MM.1S (cell line): ENCODE data around the gene MMP10.
"Not testable (repeated sequence)": the region's sequence is repeated elsewhere in the genome, so short reads cannot be mapped to it uniquely, and the experiment has no call there.

Source experiments
- DNase-seq: peaks from one replicate; pipeline ENCODE4 v3.0.0-alpha.2; 2015
- H2AFZ ChIP-seq: fragments of 300-600 bp; sonication (generic); 2 replicates; pipeline ENCODE4 v1.6.0; 2016; ENCODE audit warnings: antibody characterized with exemption, low read length
- H3F3A ChIP-seq: fragments of 300-600 bp; sonication (generic); 2 replicates; pipeline ENCODE4 v1.6.1; 2016; ENCODE audit warnings: mild to moderate bottlenecking, antibody characterized with exemption, low read length, moderate library complexity, mixed read lengths; ENCODE audit not compliant: insufficient read depth
- H3K27ac ChIP-seq: fragments of 300-600 bp; sonication (generic); 2 replicates; pipeline ENCODE4 v1.5.1; 2016; ENCODE audit warnings: mild to moderate bottlenecking, low read length
- H3K27me3 ChIP-seq: fragments of 300-600 bp; sonication (generic); replicated peaks from 2 replicates; pipeline ENCODE4 v1.6.0; 2016; ENCODE audit warnings: low read length; ENCODE audit not compliant: insufficient read depth
- H3K36me3 ChIP-seq: fragments of 300-600 bp; sonication (generic); replicated peaks from 2 replicates; pipeline ENCODE4 v1.6.1; 2016; ENCODE audit warnings: mild to moderate bottlenecking, low read length, mixed read lengths; ENCODE audit not compliant: insufficient read depth
- H3K4me1 ChIP-seq: fragments of 300-600 bp; sonication (generic); 2 replicates; pipeline ENCODE4 v1.6.1; 2016; ENCODE audit warnings: low read length, mixed read lengths
- H3K4me2 ChIP-seq: fragments of 300-600 bp; sonication (generic); 2 replicates; pipeline ENCODE4 v1.6.0; 2016; ENCODE audit warnings: low read depth, low read length
- H3K4me3 ChIP-seq: fragments of 300-600 bp; sonication (generic); 2 replicates; pipeline ENCODE4 v1.5.1; 2016; ENCODE audit warnings: low read length, mixed read lengths
- H3K79me2 ChIP-seq: fragments of 300-600 bp; sonication (generic); 2 replicates; pipeline ENCODE4 v1.6.1; 2016; ENCODE audit warnings: mixed run types, low read length, mixed read lengths
- H3K9ac ChIP-seq: fragments of 300-600 bp; sonication (generic); 2 replicates; pipeline ENCODE4 v1.6.1; 2016; ENCODE audit warnings: low read length, mixed read lengths
- H3K9me2 ChIP-seq: fragments of 300-600 bp; sonication (generic); replicated peaks from 2 replicates; pipeline ENCODE4 v1.6.1; 2016; ENCODE audit warnings: mild to moderate bottlenecking, low read length, mixed read lengths; ENCODE audit not compliant: insufficient read depth
- H3K9me3 ChIP-seq: fragments of 300-600 bp; sonication (generic); replicated peaks from 2 replicates; pipeline ENCODE4 v1.6.1; 2016; ENCODE audit warnings: mild to moderate bottlenecking, low read length, mixed read lengths; ENCODE audit not compliant: insufficient read depth
- H4K20me1 ChIP-seq: fragments of 300-600 bp; sonication (generic); 2 replicates; pipeline ENCODE4 v1.6.1; 2016; ENCODE audit warnings: mild to moderate bottlenecking, low read length, moderate library complexity, mixed read lengths; ENCODE audit not compliant: insufficient read depth
- CTCF ChIP-seq: fragments of 300-600 bp; sonication (generic); IDR thresholded peaks from 2 replicates; pipeline ENCODE4 v1.5.1; 2016; ENCODE audit warnings: antibody characterized with exemption, low read length, mixed read lengths
- EZH2 ChIP-seq: fragments of 300-600 bp; sonication (generic); optimal IDR thresholded peaks from 2 replicates; pipeline ENCODE3; 2017; ENCODE audit warnings: low read depth, mild to moderate bottlenecking, antibody characterized with exemption, low read length, mixed read lengths
- EZH2phosphoT487 ChIP-seq: fragments of 300-600 bp; sonication (generic); IDR thresholded peaks from 2 replicates; pipeline ENCODE4 v1.6.1; 2018; ENCODE audit warnings: antibody characterized with exemption, low read length

MMP10 gene

DNA sequence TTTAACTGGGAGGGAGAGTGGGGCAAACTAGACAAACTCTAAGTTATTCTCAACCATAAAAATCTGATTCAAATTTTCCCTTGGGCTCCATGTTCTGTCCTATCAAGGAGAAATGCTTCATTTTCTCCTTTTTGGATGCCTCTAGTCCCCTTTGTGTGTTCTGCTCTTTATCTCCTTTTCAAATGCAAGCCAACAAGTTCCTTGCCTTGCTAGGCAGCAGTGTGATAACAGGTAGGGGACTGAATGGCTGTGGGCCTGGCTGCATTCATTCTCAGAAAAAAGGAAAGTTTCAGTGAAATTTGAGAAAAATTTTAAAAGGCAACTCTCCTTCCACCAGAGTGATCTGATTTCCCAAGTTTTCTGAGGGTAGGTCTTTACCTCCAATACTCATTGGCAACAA is 28.8 kb downstream of the MMP10 start:
- Histone ChIP-seq H3F3A (no peaks in the 10 kb centered on the region), H3K9ac (no peak overlapping the region)
- DNase-seq: no peak

DNA sequence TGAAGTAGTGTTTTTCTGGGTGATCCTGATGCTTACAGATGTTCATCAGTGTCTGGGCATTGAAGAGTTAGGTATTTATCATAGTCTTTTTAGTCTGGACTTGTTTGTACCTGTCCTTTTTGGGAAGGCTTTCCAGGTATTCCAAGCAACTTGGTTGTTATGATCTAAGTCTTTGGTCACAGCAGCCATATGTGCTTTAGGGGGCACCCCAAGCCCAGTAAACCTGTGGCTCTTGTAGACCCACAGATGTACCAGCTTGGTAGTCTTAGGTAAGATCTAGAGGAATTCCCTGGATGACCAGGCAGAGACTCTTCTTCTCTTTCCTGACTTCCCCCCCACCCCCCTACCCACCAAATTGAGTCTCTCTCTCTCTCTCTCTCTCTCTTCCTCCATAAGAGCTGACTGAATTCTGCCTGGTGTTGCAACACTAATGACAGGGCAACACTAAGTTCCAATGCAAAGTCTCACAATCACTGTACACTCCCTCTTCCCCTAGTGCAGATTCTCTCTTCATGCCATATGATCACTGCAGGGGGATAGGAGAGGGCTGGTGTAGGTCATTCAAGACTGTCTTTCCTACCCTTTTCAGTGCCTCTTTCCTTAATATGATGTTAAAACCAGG is 31.2 kb downstream of the MMP10 start:
- Histone ChIP-seq H3F3A (no peaks in the 10 kb centered on the region), H3K4me2 (no peak overlapping the region), H4K20me1 (no peaks in the 10 kb centered on the region), H3K4me3 (no peak overlapping the region), H3K4me1 (no peaks in the 10 kb centered on the region), H3K27me3 (no peaks in the 10 kb centered on the region), H3K36me3 (no peaks in the 10 kb centered on the region), H3K27ac (no peak overlapping the region), H3K79me2 (no peaks in the 10 kb centered on the region), H3K9me3 (no peaks in the 10 kb centered on the region), H3K9me2 (no peaks in the 10 kb centered on the region), H2AFZ (no peak overlapping the region), H3K9ac (no peak overlapping the region)
- no peak for TF ChIP-seq EZH2phosphoT487
- no peak for TF ChIP-seq CTCF
- no peak for TF ChIP-seq EZH2
- DNase-seq: no peak

More for the DNA sequence above, 28.8 kb downstream of the MMP10 start:
- no peak overlapping the region for H3K27ac ChIP-seq
- no peaks in the 10 kb centered on the region for H3K27me3 ChIP-seq
- no peaks in the 10 kb centered on the region for H4K20me1 ChIP-seq
- no peak overlapping the region for H2AFZ ChIP-seq
- H3K36me3 ChIP-seq: no peaks in the 10 kb centered on the region
- no peak overlapping the region for H3K4me2 ChIP-seq
- no peaks in the 10 kb centered on the region for H3K9me3 ChIP-seq
- H3K9me2 ChIP-seq: no peaks in the 10 kb centered on the region
- H3K4me3 ChIP-seq: no peak overlapping the region
- no peaks in the 10 kb centered on the region for H3K4me1 ChIP-seq
- no peaks in the 10 kb centered on the region for H3K79me2 ChIP-seq
- no peak for TF ChIP-seq CTCF

DNA sequence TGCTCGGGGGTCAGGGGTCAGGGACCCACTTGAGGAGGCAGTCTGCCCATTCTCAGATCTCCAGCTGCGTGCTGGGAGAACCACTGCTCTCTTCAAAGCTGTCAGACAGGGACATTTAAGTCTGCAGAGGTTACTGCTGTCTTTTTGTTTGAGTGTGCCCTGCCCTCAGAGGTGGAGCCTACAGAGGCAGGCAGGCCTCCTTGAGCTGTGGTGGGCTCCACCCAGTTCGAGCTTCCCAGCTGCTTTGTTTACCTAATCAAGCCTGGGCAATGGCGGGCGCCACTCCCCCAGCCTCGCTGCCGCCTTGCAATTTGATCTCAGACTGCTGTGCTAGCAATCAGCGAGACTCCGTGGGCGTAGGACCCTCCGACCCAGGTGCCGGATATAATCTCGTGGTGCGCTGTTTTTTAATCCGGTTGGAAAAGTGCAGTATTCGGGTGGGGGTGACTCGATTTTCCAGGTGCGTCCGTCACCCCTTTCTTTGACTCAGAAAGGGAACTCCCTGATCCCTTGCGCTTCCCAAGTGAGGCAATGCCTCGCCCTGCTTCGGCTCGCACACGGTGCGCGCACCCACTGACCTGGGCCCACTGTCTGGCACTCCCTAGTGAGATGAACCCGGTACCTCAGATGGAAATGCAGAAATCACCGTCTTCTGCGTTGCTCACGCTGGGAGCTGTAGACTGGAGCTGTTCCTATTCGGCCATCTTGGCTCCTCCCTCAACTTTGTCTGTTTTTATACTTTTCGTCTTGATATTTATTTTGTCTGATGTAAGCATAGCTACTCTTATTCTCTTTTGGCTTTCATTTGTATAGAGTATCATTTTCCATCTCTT is 33.5 kb downstream of the MMP10 start:
- not testable (repeated sequence) for H3K36me3 ChIP-seq, H3K27ac ChIP-seq, H3K9me2 ChIP-seq, H3K79me2 ChIP-seq, H3K27me3 ChIP-seq, H3K9me3 ChIP-seq, H3K4me2 ChIP-seq, H3K4me3 ChIP-seq, H2AFZ ChIP-seq, H4K20me1 ChIP-seq, H3K9ac ChIP-seq, DNase-seq, H3K4me1 ChIP-seq, H3F3A ChIP-seq

DNA sequence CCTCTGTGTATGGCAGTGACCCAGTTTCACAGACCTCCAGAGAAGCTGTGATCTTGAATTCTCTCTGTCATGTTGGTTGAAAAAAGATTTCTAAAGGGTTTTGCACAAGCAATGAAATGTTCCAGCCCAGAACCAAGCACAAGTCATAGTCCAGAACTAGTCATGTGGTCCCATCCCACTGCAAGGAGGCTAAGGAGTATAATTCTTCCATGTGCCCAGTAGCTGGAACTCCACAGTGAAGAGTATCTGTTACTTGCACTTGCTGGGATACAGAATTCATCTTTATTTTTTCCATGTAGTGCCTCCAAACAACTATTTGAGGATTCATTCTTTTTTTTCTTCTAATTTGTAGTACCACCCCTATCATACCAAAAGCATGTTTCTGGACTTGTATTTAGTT is 45.8 kb downstream of the MMP10 start:
- no peaks in the 10 kb centered on the region for H3K4me1 ChIP-seq
- H3K27ac ChIP-seq: no peak overlapping the region
- TF ChIP-seq EZH2phosphoT487: no peak
- TF ChIP-seq EZH2: no peak
- no peak for TF ChIP-seq CTCF
- H3K4me2 ChIP-seq: no peak overlapping the region
- no peak for DNase-seq
- no peak overlapping the region for H3K4me3 ChIP-seq
- no peaks in the 10 kb centered on the region for H3F3A ChIP-seq
- H2AFZ ChIP-seq: no peak overlapping the region
- no peaks in the 10 kb centered on the region for H3K79me2 ChIP-seq
- no peaks in the 10 kb centered on the region for H3K9me3 ChIP-seq
- no peaks in the 10 kb centered on the region for H3K36me3 ChIP-seq
- H3K27me3 ChIP-seq: no peaks in the 10 kb centered on the region
- H3K9me2 ChIP-seq: no peaks in the 10 kb centered on the region
- no peaks in the 10 kb centered on the region for H4K20me1 ChIP-seq
- no peak overlapping the region for H3K9ac ChIP-seq
